ENCODE measurements around the gene CTXN1. TPM values are rescaled to one million over a fixed set of nuclear protein-coding genes. Genes with fewer than 3 reads are reported as not detected.
A peak's percentile ranks its signal among the peaks of the same experiment; 100 is the strongest.
"Not testable (repeated sequence)": the region's sequence is repeated elsewhere in the genome, so short reads cannot be mapped to it uniquely, and the experiment has no call there.

Gene CTXN1
- total RNA-seq = 1.4 and 2.0 TPM in 2 replicates

GRCh38 chr19:7926021-7926726 is at the start of gene CTXN1:
TSS of gene CTXN1 (minus strand) at chr19:7926135. CDS start at chr19:7925538, 597 bp downstream.
- DNase-seq (ENCODE audit: low read depth in 2 of 2) = peak; percentile 58 to 69

- DNase-seq (ENCODE audit: low read depth in 2 of 2) = no peak
Measured at GRCh38 chr19:7975037-7975436, 49.1 kb upstream of the CTXN1 start.

- no peak for DNase-seq (ENCODE audit: low read depth in 2 of 2)
Measured at GRCh38 chr19:7973883-7974282, 47.9 kb upstream of the CTXN1 start.

GRCh38 chr19:7971553-7972520 is 45.9 kb upstream of the CTXN1 start:
- DNase-seq (ENCODE audit: low read depth in 2 of 2) = no peak

- DNase-seq (ENCODE audit: low read depth in 2 of 2) = peak; percentile 49 to 65
Measured at GRCh38 chr19:7970716-7971448, 44.9 kb upstream of the CTXN1 start.

GRCh38 chr19:7969555-7969939 is 43.6 kb upstream of the CTXN1 start:
- DNase-seq (ENCODE audit: low read depth in 2 of 2) = no peak

GRCh38 chr19:7968796-7969554 is 43.0 kb upstream of the CTXN1 start:
- DNase-seq (ENCODE audit: low read depth in 2 of 2) = no peak

- no peak for DNase-seq (ENCODE audit: low read depth in 2 of 2)
Measured at GRCh38 chr19:7968008-7968795, 42.3 kb upstream of the CTXN1 start.

GRCh38 chr19:7965921-7966665 is 40.2 kb upstream of the CTXN1 start:
- DNase-seq (ENCODE audit: low read depth in 2 of 2) = no peak

- DNase-seq (ENCODE audit: low read depth in 2 of 2) = no peak
Measured at GRCh38 chr19:7965259-7965841, 39.4 kb upstream of the CTXN1 start.

GRCh38 chr19:7963566-7963965 is 37.6 kb upstream of the CTXN1 start:
- no peak for DNase-seq (ENCODE audit: low read depth in 2 of 2)

GRCh38 chr19:7962644-7963268 is 36.8 kb upstream of the CTXN1 start:
- DNase-seq (ENCODE audit: low read depth in 2 of 2) = no peak

GRCh38 chr19:7961920-7962626 is 36.1 kb upstream of the CTXN1 start:
- DNase-seq (ENCODE audit: low read depth in 2 of 2) = no peak

- DNase-seq (ENCODE audit: low read depth in 2 of 2) = not testable (repeated sequence)
Measured at GRCh38 chr19:7961082-7961481, 35.1 kb upstream of the CTXN1 start.

- no peak for DNase-seq (ENCODE audit: low read depth in 2 of 2)
Measured at GRCh38 chr19:7959211-7959610, 33.3 kb upstream of the CTXN1 start.

- DNase-seq (ENCODE audit: low read depth in 2 of 2) = no peak
Measured at GRCh38 chr19:7955696-7956095, 29.8 kb upstream of the CTXN1 start.

GRCh38 chr19:7953576-7953975 is 27.6 kb upstream of the CTXN1 start:
- no peak for DNase-seq (ENCODE audit: low read depth in 2 of 2)

GRCh38 chr19:7953060-7953459 is 27.1 kb upstream of the CTXN1 start:
- peak in 1 of 2 donors; percentile 49 for DNase-seq (ENCODE audit: low read depth in 2 of 2)
